K562 (cell line): Measurements from ENCODE around the gene ABT1. TPM values are rescaled to one million over a fixed set of nuclear protein-coding genes. Genes with fewer than 3 reads are reported as not detected.

ENCODE experiments used
- ATAC-seq: fragments of 200-7000 bp; cut with Tn5 transposase; 3 replicates; pipeline ENCODE4 v1.9.1; 2020; ENCODE audit warnings: moderate library complexity
- BruUV-seq: library from RNA; stranded (reverse); fragments of 400-500 nt; replicated peaks from 2 replicates; lab custom pipeline; 2021; lab: Mats Ljungman, UMichigan
- CTCF ChIA-PET: fragments of 300-600 bp; formaldehyde crosslinking; extraction: SDS; loops from one replicate; lab custom pipeline; 2021; ENCODE audit warnings: low intra/inter-chr PET ratio; lab: Yijun Ruan, JAX
- POLR2A ChIA-PET: fragments of 300-600, 350-650 bp; sonication (Branson Sonifier 250); formaldehyde crosslinking; extraction: SDS; loops from one replicate; lab custom pipeline; 2021; ENCODE audit warnings: antibody characterized with exemption, inconsistent platforms; lab: Yijun Ruan, JAX
- DNase-seq, 4 experiments: peaks; one replicate each; pipeline versions ENCODE4 v3.0.0 to v3.0.0-alpha.2; 2011 to 2018; ENCODE audit warnings: low spot score in 3 of 4, mixed read lengths in 3 of 4; ENCODE audit errors: extremely low read depth in 1 of 4
- FAIRE-seq: peaks from 2 replicates; lab custom pipeline; 2011; peaks lifted over from hg19 to GRCh38; lab: Jason Lieb, UNC
- H2AFZ ChIP-seq: 2 replicates; pipeline ENCODE4 v1.6.0; 2011; ENCODE audit warnings: low read depth, low read length, control low read depth, inconsistent platforms
- H3K27ac ChIP-seq: fragments of 200-600 bp; 3 replicates; pipeline ENCODE4 v1.8.0; 2011; ENCODE audit warnings: low read depth, mild to moderate bottlenecking, control low read depth, inconsistent platforms, low read length, moderate library complexity, mixed read lengths; ENCODE audit errors: extremely low read depth
- H3K27me3 ChIP-seq, 2 experiments: fragments of 300-600 bp in 1 of 2; 2 replicates in 1 of 2; 3 replicates in 1 of 2; pipeline versions ENCODE4 v1.6.0 to v1.8.0; 2011; ENCODE audit warnings: inconsistent platforms in 2 of 2, low read length in 2 of 2, mild to moderate bottlenecking in 1 of 2, mixed read lengths in 1 of 2, moderate library complexity in 1 of 2; ENCODE audit not compliant: control insufficient read depth in 2 of 2, insufficient read depth in 2 of 2
- H3K36me3 ChIP-seq: fragments of 300-600 bp; 3 replicates; pipeline ENCODE4 v1.8.0; 2011; ENCODE audit warnings: mild to moderate bottlenecking, low read length, inconsistent platforms; ENCODE audit not compliant: control insufficient read depth, insufficient read depth
- H3K4me1 ChIP-seq, 2 experiments: fragments of 200-600 bp in 1 of 2; replicated peaks in 1 of 2; 2 replicates in 1 of 2; 3 replicates in 1 of 2; pipeline versions ENCODE4 v1.5.1 to v1.8.0; 2011; ENCODE audit warnings: inconsistent platforms in 2 of 2, low read length in 2 of 2, mild to moderate bottlenecking in 1 of 2, mixed read lengths in 1 of 2, moderate library complexity in 1 of 2; ENCODE audit not compliant: control insufficient read depth in 2 of 2, insufficient read depth in 2 of 2
- H3K4me2 ChIP-seq: 2 replicates; pipeline ENCODE4 v1.6.1; 2011; ENCODE audit warnings: low read length, control low read depth, inconsistent platforms, mixed read lengths; ENCODE audit not compliant: insufficient read depth
- H3K4me3 ChIP-seq: fragments of 200-600 bp; sonication (generic), shearing (Covaris generic); 2 replicates; pipeline ENCODE4 v1.5.1; 2016; ENCODE audit warnings: control low read depth, inconsistent platforms
- H3K79me2 ChIP-seq: fragments of 200-600 bp; 3 replicates; pipeline ENCODE4 v1.8.0; 2011; ENCODE audit warnings: low read length, inconsistent platforms; ENCODE audit not compliant: control insufficient read depth, insufficient read depth
- H3K9ac ChIP-seq, 2 experiments: 2 replicates each; pipeline versions ENCODE4 v1.6.0 to v1.6.1; 2011; ENCODE audit warnings: low read depth in 2 of 2, low read length in 2 of 2, control low read depth in 1 of 2, inconsistent platforms in 1 of 2, mild to moderate bottlenecking in 1 of 2, mixed read lengths in 1 of 2; ENCODE audit not compliant: insufficient read depth in 1 of 2
- H3K9me1 ChIP-seq: one replicate; pipeline ENCODE4 v1.6.0; 2011; ENCODE audit warnings: inconsistent platforms, mild to moderate bottlenecking, low read length, moderate library complexity; ENCODE audit not compliant: control insufficient read depth, insufficient read depth
- H3K9me3 ChIP-seq: replicated peaks from 2 replicates; pipeline ENCODE4 v1.5.1; 2011; ENCODE audit warnings: low read depth, low read length, inconsistent platforms; ENCODE audit not compliant: control insufficient read depth, insufficient read depth
- H4K20me1 ChIP-seq: replicated peaks from 2 replicates; pipeline ENCODE4 v1.6.1; 2011; ENCODE audit warnings: low read length, inconsistent platforms, mixed read lengths; ENCODE audit not compliant: control insufficient read depth, insufficient read depth
- DPF2 ChIP-seq: fragments of 450-650 bp; IDR thresholded peaks from 2 replicates; pipeline ENCODE4 v1.6.1; 2016
- JUN ChIP-seq, 2 experiments: sonication (generic) in 1 of 2; formaldehyde crosslinking in 1 of 2; IDR thresholded peaks; 2 replicates each; pipeline versions ENCODE4 v1.6.1 to v1.8.0; 2012 to 2022; ENCODE audit warnings: borderline replicate concordance in 2 of 2, mild to moderate bottlenecking in 2 of 2, improper control_type of control experiment in 1 of 2, low read depth in 1 of 2, low read length in 1 of 2, missing genetic modification reagents in 1 of 2
- MAX ChIP-seq: sonication (generic); formaldehyde crosslinking; IDR thresholded peaks from 2 replicates; pipeline ENCODE4 v1.9.0; 2022; ENCODE audit warnings: mild to moderate bottlenecking, missing genetic modification reagents
- WHSC1 ChIP-seq: IDR thresholded peaks from one replicate; pipeline ENCODE4 v1.6.1; 2012; ENCODE audit warnings: low read length, control low read depth, inconsistent platforms
- WGBS: fragments of 100-300 bp; shearing (Covaris generic); methylation state at CpG from one replicate; pipeline ENCODE4 v1.1.6; 2016; ENCODE audit warnings: low coverage, mixed read lengths; ENCODE audit not compliant: insufficient coverage; ENCODE audit errors: missing lambda C conversion rate; 5-methylcytosine and 5-hydroxymethylcytosine counted together
- in situ Hi-C: fragments of 300-500 bp; cut with MboI; formaldehyde crosslinking; loops from 4 replicates; pipeline ENCODE4 v1.15.0; 2018; ENCODE audit warnings: inconsistent platforms, mixed read lengths
- intact Hi-C: fragments of 100-400 bp; cut with micrococcal nuclease; formaldehyde crosslinking; loops from 2 replicates; pipeline ENCODE4 v1.14.2; 2022
- polyA plus RNA-seq, 8 experiments: library from polyadenylated mRNA; depleted of rRNA in 4 of 8; stranded (reverse) in 5 of 8; unstranded in 3 of 8; fragments of >200 nt; fragmentation: Nextera tagmentation in 2 of 8; fragmentation: Illumina TruSeq in 1 of 8; extraction: Ambion mirVana in 2 of 8; extraction: Trizol in 1 of 8; gene quantifications; 2 replicates each; pipeline versions ENCODE4 v1.2.1 to v1.2.3, GENCODE V29; 2011 to 2014; ENCODE audit warnings: inconsistent platforms in 1 of 8, missing spikeins in 1 of 8
- total RNA-seq, 7 experiments: library from RNA; depleted of rRNA in 6 of 7; stranded (reverse); fragments of >200 nt in 6 of 7; fragmentation: Illumina TruSeq in 2 of 7; extraction: Trizol in 2 of 7; gene quantifications; 2 replicates each; pipeline versions ENCODE4 v1.2.1 to v1.2.3, GENCODE V29; 2011 to 2021; ENCODE audit warnings: low replicate concordance in 1 of 7

ABT1 gene
- total and polyA plus RNA-seq, 9 of the 15 experiments (the other 6 are each of a cell fraction or from before 2014, with no cell fraction given), result 8.8 to 52.7 (median 40.7) TPM

- peak overlapping the region; percentile 91 for H3K4me3 ChIP-seq
- peak overlapping the region; percentile 94 to 100 for H3K9ac ChIP-seq
- H4K20me1 ChIP-seq, result no peaks in the 10 kb centered on the region
- H3K4me1 ChIP-seq, result peaks cover 9 to 19% of the 10 kb centered on the region in 2 experiments; a peak in 4 of 5 replicates
- TF ChIP-seq MAX (CRISPR knock-in tag), result 0 out of 2 replicates have a peak, but pooled peaks have one; percentile 24
- no peak for TF ChIP-seq DPF2
- no peak for TF ChIP-seq WHSC1
- no peak for TF ChIP-seq JUN (IDR thresholded peaks at IDR 0.05; ENCODE audit: borderline replicate concordance, low read depth, low read length)
- 0 out of 2 replicates have a peak, but pooled peaks have one; percentile 32 for TF ChIP-seq JUN (CRISPR knock-in tag; IDR thresholded peaks at IDR 0.05; ENCODE audit: borderline replicate concordance)
- ChIA-PET POLR2A (interaction anchor here (0.7 kb wide), 1 partner anchor 1295 kb away, joined by 3 read pairs; a partner anchor contains a TSS), CTCF (no interaction called here)
- FAIRE-seq (no peak), DNase-seq (peak in 3 of 4 experiments; percentile 32 to 44 (median 33)), ATAC-seq (no peak)
- H3K4me2 ChIP-seq, result peak overlapping the region; percentile 99
- H3K27me3 ChIP-seq, result no peaks in the 10 kb centered on the region
- no TSS peak for BruUV-seq
- peak overlapping the region; percentile 88 for H3K27ac ChIP-seq
- peaks cover 27% of the 10 kb centered on the region for H3K36me3 ChIP-seq
- 33% methylated on average over 21 of the region's 21 CpGs for whole genome bisulfite sequencing
- intact Hi-C loops, result loop anchor here (5.0 kb wide), 1 partner anchor 531 kb away; no protein-coding TSS in a partner anchor
- no peaks in the 10 kb centered on the region for H3K9me1 ChIP-seq
- in situ Hi-C loops, result loop anchor here (10.0 kb wide), 1 partner anchor 533 kb away; no protein-coding TSS in a partner anchor
- peaks cover 22% of the 10 kb centered on the region for H3K79me2 ChIP-seq
- H3K9me3 ChIP-seq, result no peaks in the 10 kb centered on the region
- H2AFZ ChIP-seq, result no peak overlapping the region
These were observed 1.1 kb downstream of the ABT1 start for GRCh38 chr6:26597821-26598220.
